Measurements from ENCODE around the gene MTFR2. TPM values are rescaled to one million over a fixed set of nuclear protein-coding genes. Genes with fewer than 3 reads are reported as not detected.

MTFR2 gene
- total and polyA plus RNA-seq, 2 experiments from 2014 or later: 2.0 to 4.9 TPM

DNA sequence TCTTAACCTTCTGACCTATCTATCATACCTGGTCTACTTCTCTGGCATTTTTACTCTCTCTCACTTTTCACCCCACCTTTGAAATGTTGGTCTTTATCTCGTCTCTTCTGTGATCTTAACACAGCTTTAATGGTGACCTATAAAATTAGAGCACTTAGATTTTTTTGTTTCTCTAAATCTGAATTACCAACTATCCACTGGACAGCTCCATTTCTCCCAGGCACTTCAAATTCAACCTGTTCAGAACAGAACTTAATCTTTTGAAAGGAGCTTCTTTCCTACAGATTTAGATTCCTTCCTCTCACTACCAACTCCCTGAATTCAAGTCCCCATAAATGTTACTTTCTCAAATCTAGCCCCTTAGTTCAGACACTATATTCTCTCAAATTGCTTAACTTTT is 15.0 kb upstream of the MTFR2 start:
- no peaks in the 10 kb centered on the region for H3K9me3 ChIP-seq (ENCODE audit: low read depth)
- H3K36me3 ChIP-seq: peaks cover 85% of the 10 kb centered on the region
- H3K4me3 ChIP-seq: no peak overlapping the region
- no peak overlapping the region for H3K27ac ChIP-seq
- peaks cover 11% of the 10 kb centered on the region for H3K4me1 ChIP-seq (ENCODE audit: low read depth)
- TF ChIP-seq, protein P1, sequence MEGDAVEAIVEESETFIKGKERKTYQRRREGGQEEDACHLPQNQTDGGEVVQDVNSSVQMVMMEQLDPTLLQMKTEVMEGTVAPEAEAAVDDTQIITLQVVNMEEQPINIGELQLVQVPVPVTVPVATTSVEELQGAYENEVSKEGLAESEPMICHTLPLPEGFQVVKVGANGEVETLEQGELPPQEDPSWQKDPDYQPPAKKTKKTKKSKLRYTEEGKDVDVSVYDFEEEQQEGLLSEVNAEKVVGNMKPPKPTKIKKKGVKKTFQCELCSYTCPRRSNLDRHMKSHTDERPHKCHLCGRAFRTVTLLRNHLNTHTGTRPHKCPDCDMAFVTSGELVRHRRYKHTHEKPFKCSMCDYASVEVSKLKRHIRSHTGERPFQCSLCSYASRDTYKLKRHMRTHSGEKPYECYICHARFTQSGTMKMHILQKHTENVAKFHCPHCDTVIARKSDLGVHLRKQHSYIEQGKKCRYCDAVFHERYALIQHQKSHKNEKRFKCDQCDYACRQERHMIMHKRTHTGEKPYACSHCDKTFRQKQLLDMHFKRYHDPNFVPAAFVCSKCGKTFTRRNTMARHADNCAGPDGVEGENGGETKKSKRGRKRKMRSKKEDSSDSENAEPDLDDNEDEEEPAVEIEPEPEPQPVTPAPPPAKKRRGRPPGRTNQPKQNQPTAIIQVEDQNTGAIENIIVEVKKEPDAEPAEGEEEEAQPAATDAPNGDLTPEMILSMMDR (IDR thresholded peaks at IDR 0.05; ENCODE audit: low read depth, low read length): no peak
- H3K27me3 ChIP-seq: no peaks in the 10 kb centered on the region
- DNase-seq (ENCODE audit: low read depth in 1 of 2, low spot score in 1 of 2): no peak

DNA sequence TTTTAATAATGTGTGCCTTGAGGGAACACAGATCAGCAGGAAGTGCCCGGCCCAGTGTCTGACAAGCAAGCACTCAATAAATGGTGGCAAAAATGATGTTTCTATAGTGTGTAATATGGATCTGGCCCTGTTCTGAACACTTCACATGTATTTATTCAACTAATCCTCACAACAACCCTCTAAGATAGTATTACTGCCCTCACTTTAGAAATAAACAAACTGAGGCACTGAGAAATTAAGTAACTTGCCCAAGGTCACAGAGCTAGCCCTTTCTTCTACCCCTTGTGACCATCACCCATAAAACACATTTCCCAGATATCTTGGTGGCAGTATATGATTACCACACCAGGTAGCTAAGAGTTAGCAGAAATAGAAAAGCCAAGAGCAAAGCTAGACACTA is 12.8 kb upstream of the MTFR2 start:
- Histone ChIP-seq H3K36me3 (peaks cover 83% of the 10 kb centered on the region), H3K4me1 (ENCODE audit: low read depth) (peaks cover 11% of the 10 kb centered on the region), H3K9me3 (ENCODE audit: low read depth) (no peaks in the 10 kb centered on the region), H3K4me3 (no peak overlapping the region), H3K27ac (no peak overlapping the region), H3K27me3 (no peaks in the 10 kb centered on the region)
- no peak for DNase-seq (ENCODE audit: low read depth in 1 of 2, low spot score in 1 of 2)
- TF ChIP-seq, protein P1 (IDR thresholded peaks at IDR 0.05; ENCODE audit: low read depth, low read length): no peak

DNA sequence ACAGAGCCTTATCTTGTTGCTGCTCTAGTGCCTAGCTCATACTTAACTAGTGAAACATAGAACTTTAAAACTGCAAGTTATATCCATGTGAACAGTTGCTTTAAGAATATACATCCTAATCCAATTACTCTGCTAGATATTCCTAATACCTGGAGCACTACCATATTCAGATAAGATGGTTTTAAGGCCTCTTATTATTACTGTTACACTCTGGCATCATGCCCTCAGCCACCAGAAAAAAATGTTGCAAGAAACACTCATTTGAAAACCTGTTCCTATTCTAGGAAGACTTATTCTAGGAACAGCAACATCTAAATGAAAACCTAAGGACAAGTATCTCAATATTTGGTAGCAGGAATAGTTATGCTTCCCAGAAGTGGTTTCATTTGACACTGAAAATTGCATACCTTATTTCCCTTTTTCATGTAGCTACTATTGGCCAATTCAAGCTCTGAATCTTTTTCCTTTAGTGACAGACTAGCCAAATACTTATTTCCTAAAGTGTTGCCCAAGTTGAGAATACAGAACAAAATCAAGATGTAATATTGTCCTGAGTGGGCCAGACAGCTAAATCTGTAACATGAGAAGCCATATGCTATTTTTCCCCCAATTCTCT is 4.8 kb upstream of the MTFR2 start:
- H3K27me3 ChIP-seq: no peaks in the 10 kb centered on the region
- peaks cover 26% of the 10 kb centered on the region for H3K36me3 ChIP-seq
- no peak overlapping the region for H3K27ac ChIP-seq
- no peak overlapping the region for H3K4me3 ChIP-seq
- DNase-seq (ENCODE audit: low read depth in 1 of 2, low spot score in 1 of 2): no peak
- no peaks in the 10 kb centered on the region for H3K9me3 ChIP-seq (ENCODE audit: low read depth)
- H3K4me1 ChIP-seq (ENCODE audit: low read depth): no peaks in the 10 kb centered on the region
- TF ChIP-seq, protein P1 (IDR thresholded peaks at IDR 0.05; ENCODE audit: low read depth, low read length): no peak

DNA sequence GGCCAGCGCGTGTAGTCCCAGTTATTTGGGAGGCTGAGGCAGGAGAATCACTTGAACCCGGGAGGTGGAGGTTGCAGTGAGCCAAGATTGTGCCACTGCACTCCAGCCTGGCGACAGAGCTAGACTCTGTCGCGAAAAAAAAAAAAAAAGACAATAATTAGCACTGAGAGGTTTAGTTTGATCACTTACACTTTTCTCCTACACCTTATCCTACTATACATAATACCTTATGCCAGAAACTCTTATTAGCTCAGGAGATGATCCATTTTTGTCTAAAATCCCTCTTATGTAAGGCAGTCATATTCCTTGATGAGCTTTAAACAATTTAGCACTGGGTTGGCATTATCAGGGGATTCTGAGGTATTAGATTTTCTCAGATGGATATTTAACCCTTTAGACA is 3.6 kb upstream of the MTFR2 start:
- no peaks in the 10 kb centered on the region for H3K9me3 ChIP-seq (ENCODE audit: low read depth)
- no peak for DNase-seq (ENCODE audit: low read depth in 1 of 2, low spot score in 1 of 2)
- no peaks in the 10 kb centered on the region for H3K4me1 ChIP-seq (ENCODE audit: low read depth)
- TF ChIP-seq, protein P1 (IDR thresholded peaks at IDR 0.05; ENCODE audit: low read depth, low read length): no peak
- H3K27ac ChIP-seq: no peak overlapping the region
- no peaks in the 10 kb centered on the region for H3K27me3 ChIP-seq
- H3K36me3 ChIP-seq: peaks cover 16% of the 10 kb centered on the region
- H3K4me3 ChIP-seq: no peak overlapping the region

DNA sequence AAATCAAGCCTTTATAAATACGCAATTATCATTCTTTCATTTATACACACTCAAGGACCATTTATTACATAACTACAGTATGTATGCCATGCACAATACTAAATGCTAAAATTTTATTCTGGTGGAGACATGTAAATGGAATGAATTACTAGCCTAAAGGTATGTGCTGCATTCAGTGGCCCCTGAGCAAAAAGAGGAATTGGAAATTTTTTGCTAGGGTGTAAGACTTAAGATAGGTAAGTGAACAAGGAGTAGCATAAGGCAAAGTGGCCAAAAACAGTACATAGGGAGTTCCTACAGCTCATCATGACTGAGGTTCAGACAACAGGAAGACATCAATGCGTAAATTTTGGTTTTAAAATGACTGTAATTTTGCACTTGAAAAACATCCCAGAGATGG is 2.3 kb upstream of the MTFR2 start:
- H3K4me1 ChIP-seq (ENCODE audit: low read depth): no peaks in the 10 kb centered on the region
- H3K4me3 ChIP-seq: no peak overlapping the region
- TF ChIP-seq, protein P1 (IDR thresholded peaks at IDR 0.05; ENCODE audit: low read depth, low read length): no peak
- H3K27me3 ChIP-seq: no peaks in the 10 kb centered on the region
- no peak overlapping the region for H3K27ac ChIP-seq
- peaks cover 3% of the 10 kb centered on the region for H3K36me3 ChIP-seq
- no peak for DNase-seq (ENCODE audit: low read depth in 1 of 2, low spot score in 1 of 2)
- no peaks in the 10 kb centered on the region for H3K9me3 ChIP-seq (ENCODE audit: low read depth)
